GM12878 (cell line): Measurements from ENCODE around the gene LMBR1. TPM values are rescaled to one million over a fixed set of nuclear protein-coding genes. Genes with fewer than 3 reads are reported as not detected.

ENCODE experiments used
- ATAC-seq: fragments of 200-7000 bp; cut with Tn5 transposase; 3 replicates; pipeline ENCODE4 v1.9.1; 2020; ENCODE audit warnings: mild to moderate bottlenecking, moderate library complexity
- BruUV-seq: library from RNA; stranded (reverse); fragments of 400-500 nt; replicated peaks from 2 replicates; lab custom pipeline; 2021; lab: Mats Ljungman, UMichigan
- CTCF ChIA-PET: fragments of 300-600 bp; sonication (Branson Sonifier 250); formaldehyde crosslinking; extraction: SDS; loops from one replicate; lab custom pipeline; 2021; ENCODE audit warnings: inconsistent platforms; lab: Yijun Ruan, JAX
- POLR2A ChIA-PET: fragments of 350-600 bp; formaldehyde crosslinking; extraction: SDS; loops from one replicate; lab custom pipeline; 2021; ENCODE audit warnings: inconsistent platforms; lab: Charles Lee
- RAD21 ChIA-PET: fragments of 300-600 bp; sonication (Branson Sonifier 250); formaldehyde crosslinking; loops from one replicate; lab custom pipeline; 2023; ENCODE audit warnings: antibody characterized with exemption; ENCODE audit not compliant: unreplicated experiment; lab: Charles Lee
- SMC1A ChIA-PET: fragments of 300-600 bp; sonication (Branson Sonifier 250); formaldehyde crosslinking; loops from one replicate; lab custom pipeline; 2023; ENCODE audit not compliant: unreplicated experiment, uncharacterized antibody; lab: Charles Lee
- DNase-seq: peaks from one replicate; pipeline ENCODE4 v3.0.0-alpha.2; 2011; ENCODE audit warnings: low read depth, low spot score
- FAIRE-seq: peaks from 3 replicates; lab custom pipeline; 2011; peaks lifted over from hg19 to GRCh38; lab: Jason Lieb, UNC
- H2AFZ ChIP-seq: 2 replicates; pipeline ENCODE4 v1.6.0; 2011; ENCODE audit warnings: low read depth, low read length, control low read depth; ENCODE audit not compliant: control insufficient read depth
- H3K27ac ChIP-seq: 2 replicates; pipeline ENCODE4 v1.5.1; 2011; ENCODE audit warnings: control low read depth; ENCODE audit not compliant: control insufficient read depth, insufficient read depth
- H3K27me3 ChIP-seq, 2 experiments: replicated peaks in 1 of 2; 2 replicates each; pipeline versions ENCODE4 v1.6.0 to v1.6.1; 2011; ENCODE audit warnings: low read length in 1 of 2; ENCODE audit not compliant: control insufficient read depth in 2 of 2, insufficient read depth in 2 of 2
- H3K36me3 ChIP-seq, 2 experiments: 2 replicates each; pipeline ENCODE4 v1.5.1; 2011; ENCODE audit warnings: low read length in 1 of 2; ENCODE audit not compliant: control insufficient read depth in 2 of 2, insufficient read depth in 2 of 2
- H3K4me1 ChIP-seq: 2 replicates; pipeline ENCODE4 v1.6.1; 2011; ENCODE audit warnings: mild to moderate bottlenecking, low read length, moderate library complexity, mixed read lengths; ENCODE audit not compliant: control insufficient read depth, insufficient read depth
- H3K4me2 ChIP-seq: 2 replicates; pipeline ENCODE4 v1.6.0; 2011; ENCODE audit warnings: control low read depth; ENCODE audit not compliant: control insufficient read depth, insufficient read depth
- H3K4me3 ChIP-seq: fragments of 200-600 bp; sonication (generic); 2 replicates; pipeline ENCODE4 v1.5.1; 2016
- H3K79me2 ChIP-seq: 2 replicates; pipeline ENCODE4 v1.6.0; 2011; ENCODE audit warnings: low read length; ENCODE audit not compliant: control insufficient read depth, insufficient read depth
- H3K9ac ChIP-seq: 2 replicates; pipeline ENCODE4 v1.8.0; 2011; ENCODE audit warnings: low read length, control low read depth, mixed read lengths; ENCODE audit not compliant: control insufficient read depth, insufficient read depth
- H3K9me3 ChIP-seq: replicated peaks from 3 replicates; pipeline ENCODE4 v1.5.1; 2011; ENCODE audit warnings: mild to moderate bottlenecking, low read length; ENCODE audit not compliant: control insufficient read depth, insufficient read depth
- H4K20me1 ChIP-seq: 2 replicates; pipeline ENCODE4 v1.6.0; 2011; ENCODE audit not compliant: control insufficient read depth, insufficient read depth
- BCL11A ChIP-seq: IDR thresholded peaks from 2 replicates; pipeline ENCODE4 v1.6.1; 2011; ENCODE audit warnings: low read depth, low read length
- EED ChIP-seq: sonication (generic); IDR thresholded peaks from 2 replicates; pipeline ENCODE4 v1.6.1; 2016; ENCODE audit warnings: antibody characterized with exemption, low read depth
- ETV6 ChIP-seq, 2 experiments: fragments of 450-650 bp in 1 of 2; IDR thresholded peaks in 1 of 2; conservative IDR thresholded peaks in 1 of 2; 2 replicates each; pipeline ENCODE4 v1.6.1; 2014; ENCODE audit warnings: antibody characterized with exemption in 1 of 2, borderline replicate concordance in 1 of 2, low read depth in 1 of 2, mild to moderate bottlenecking in 1 of 2, moderate library complexity in 1 of 2
- FOXK2 ChIP-seq: fragments of 450-650 bp; IDR thresholded peaks from 2 replicates; pipeline ENCODE4 v1.6.1; 2017; ENCODE audit warnings: mild to moderate bottlenecking, moderate library complexity
- POLR2AphosphoS2 ChIP-seq: IDR thresholded peaks from 2 replicates; pipeline ENCODE4 v1.6.1; 2011; ENCODE audit warnings: low read depth, mild to moderate bottlenecking, low read length, improper control_type of control experiment, moderate library complexity
- RFX5 ChIP-seq: IDR thresholded peaks from 2 replicates; pipeline ENCODE4 v1.6.1; 2011; ENCODE audit warnings: low read depth, low read length, improper control_type of control experiment
- SMARCA5 ChIP-seq: fragments of 450-650 bp; IDR thresholded peaks from 2 replicates; pipeline ENCODE4 v1.6.1; 2017; ENCODE audit warnings: mild to moderate bottlenecking
- SRF ChIP-seq, 2 experiments: IDR thresholded peaks; 2 replicates each; pipeline ENCODE4 v1.6.1; 2011; ENCODE audit warnings: low read depth in 2 of 2, low read length in 2 of 2, mild to moderate bottlenecking in 1 of 2, moderate library complexity in 1 of 2
- ZNF274 ChIP-seq: IDR thresholded peaks from one replicate; pipeline ENCODE4 v1.8.0; 2011; ENCODE audit not compliant: insufficient read length, insufficient read depth
- WGBS: methylation state at CpG from one replicate; pipeline ENCODE4 v1.1.6; 2016; ENCODE audit warnings: low lambda C conversion rate; ENCODE audit not compliant: insufficient replicate concordance, insufficient coverage; ENCODE audit errors: missing lambda C conversion rate; 5-methylcytosine and 5-hydroxymethylcytosine counted together
- in situ Hi-C: fragments of 300-500 bp; cut with MboI; formaldehyde crosslinking; loops from 9 replicates; pipeline ENCODE4 v1.14.3; 2018; ENCODE audit warnings: mixed read lengths
- intact Hi-C: fragments of 100-400 bp; cut with micrococcal nuclease; formaldehyde crosslinking; loops from one replicate; pipeline ENCODE4 v1.14.2; 2022; ENCODE audit not compliant: unreplicated experiment
- polyA plus RNA-seq, 11 experiments: library from polyadenylated mRNA; depleted of rRNA in 4 of 11; unstranded in 6 of 11; stranded (reverse) in 5 of 11; fragments of >200 nt; fragmentation: Nextera tagmentation in 4 of 11; fragmentation: Illumina TruSeq in 1 of 11; extraction: Ambion mirVana in 4 of 11; extraction: Trizol in 1 of 11; gene quantifications; 1 replicate in 1 of 11; 2 replicates in 10 of 11; pipeline versions ENCODE4 v1.2.1 to v1.2.3, GENCODE V29; 2011 to 2016; ENCODE audit warnings: inconsistent platforms in 2 of 11, missing spikeins in 2 of 11, low read depth in 1 of 11
- total RNA-seq, 4 experiments: library from RNA; depleted of rRNA in 3 of 4; stranded (reverse); fragments of >200 nt in 3 of 4; fragmentation: Illumina TruSeq in 1 of 4; extraction: Trizol in 1 of 4; gene quantifications; 2 replicates each; pipeline versions ENCODE4 v1.2.1 to v1.2.3, GENCODE V29; 2013 to 2021
- TF ChIP-seq, protein P1 (sequence below): fragments of 450-650 bp; formaldehyde crosslinking; IDR thresholded peaks from 2 replicates; pipeline ENCODE4 v1.4.0; 2022; ENCODE audit warnings: mild to moderate bottlenecking, moderate library complexity
- TF ChIP-seq, protein P2 (sequence below): IDR thresholded peaks from 2 replicates; pipeline ENCODE4 v1.6.1; 2012; ENCODE audit warnings: improper control_type of control experiment, low read depth, low read length; ENCODE audit not compliant: insufficient replicate concordance

Gene LMBR1
- total and polyA plus RNA-seq, 10 of the 15 experiments (the other 5 are each of a cell fraction or from before 2014, with no cell fraction given): 4.0 to 63.5 (median 28.8) TPM

DNA sequence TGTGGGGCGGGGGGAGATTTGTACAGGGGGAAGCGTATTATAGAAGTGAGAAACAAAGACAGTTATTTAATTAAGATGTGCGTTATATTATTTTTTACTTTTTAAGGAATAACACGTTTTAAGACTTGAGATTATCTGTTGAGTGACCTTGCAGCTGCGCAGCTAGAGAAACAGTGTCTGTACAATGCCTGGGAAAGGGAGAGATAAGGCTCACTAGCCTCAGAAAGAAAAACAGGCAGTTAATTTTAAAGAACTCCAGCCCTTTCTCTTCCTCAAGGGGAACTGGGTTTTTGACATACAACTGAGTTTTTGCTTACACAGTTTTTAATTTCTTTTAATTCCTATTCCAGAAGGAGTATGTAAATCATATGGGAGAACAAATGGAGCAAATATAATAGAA lies 50.7 kb downstream of the LMBR1 start (continued):
- TF ChIP-seq, protein P1, sequence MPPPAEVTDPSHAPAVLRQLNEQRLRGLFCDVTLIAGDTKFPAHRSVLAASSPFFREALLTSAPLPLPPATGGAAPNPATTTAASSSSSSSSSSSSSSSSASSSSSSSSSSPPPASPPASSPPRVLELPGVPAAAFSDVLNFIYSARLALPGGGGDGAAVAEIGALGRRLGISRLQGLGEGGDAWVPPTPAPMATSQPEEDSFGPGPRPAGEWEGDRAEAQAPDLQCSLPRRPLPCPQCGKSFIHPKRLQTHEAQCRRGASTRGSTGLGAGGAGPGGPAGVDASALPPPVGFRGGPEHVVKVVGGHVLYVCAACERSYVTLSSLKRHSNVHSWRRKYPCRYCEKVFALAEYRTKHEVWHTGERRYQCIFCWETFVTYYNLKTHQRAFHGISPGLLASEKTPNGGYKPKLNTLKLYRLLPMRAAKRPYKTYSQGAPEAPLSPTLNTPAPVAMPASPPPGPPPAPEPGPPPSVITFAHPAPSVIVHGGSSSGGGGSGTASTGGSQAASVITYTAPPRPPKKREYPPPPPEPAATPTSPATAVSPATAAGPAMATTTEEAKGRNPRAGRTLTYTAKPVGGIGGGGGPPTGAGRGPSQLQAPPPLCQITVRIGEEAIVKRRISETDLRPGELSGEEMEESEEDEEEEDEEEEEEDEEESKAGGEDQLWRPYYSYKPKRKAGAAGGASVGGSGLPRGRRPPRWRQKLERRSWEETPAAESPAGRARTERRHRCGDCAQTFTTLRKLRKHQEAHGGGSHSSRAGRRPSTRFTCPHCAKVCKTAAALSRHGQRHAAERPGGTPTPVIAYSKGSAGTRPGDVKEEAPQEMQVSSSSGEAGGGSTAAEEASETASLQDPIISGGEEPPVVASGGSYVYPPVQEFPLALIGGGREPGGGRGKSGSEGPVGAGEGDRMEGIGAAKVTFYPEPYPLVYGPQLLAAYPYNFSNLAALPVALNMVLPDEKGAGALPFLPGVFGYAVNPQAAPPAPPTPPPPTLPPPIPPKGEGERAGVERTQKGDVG: no peak
- TF ChIP-seq ZNF274: no peak

- no peak for DNase-seq
- ChIA-PET POLR2A (no interaction called here), CTCF (no interaction called here), RAD21 (no interaction called here), SMC1A (interaction anchor here (1.1 kb wide), 1 partner anchor 10 kb away, joined by 3 read pairs; no protein-coding TSS in a partner anchor)
- no peak overlapping the region for H2AFZ ChIP-seq
- WGBS: 94% methylated on average over 2 of the region's 2 CpGs
- no peaks in the 10 kb centered on the region for H3K27me3 ChIP-seq
- H3K79me2 ChIP-seq: peaks cover 5% of the 10 kb centered on the region
- no peak overlapping the region for H3K27ac ChIP-seq
- no peak for FAIRE-seq
- BruUV-seq: no TSS peak
- no peaks in the 10 kb centered on the region for H3K4me1 ChIP-seq
- intact Hi-C loops (no loop called here), in situ Hi-C loops (no loop called here)
- no peak overlapping the region for H3K4me2 ChIP-seq
- H3K9me3 ChIP-seq: no peaks in the 10 kb centered on the region
- no peaks in the 10 kb centered on the region for H4K20me1 ChIP-seq
- H3K4me3 ChIP-seq: no peak overlapping the region
- no peak overlapping the region for H3K9ac ChIP-seq
- H3K36me3 ChIP-seq: peaks cover 0 to 4% of the 10 kb centered on the region in 2 experiments; a peak in 1 of 4 replicates
- ATAC-seq: no peak
- TF ChIP-seq ETV6 (conservative IDR thresholded peaks at IDR 0.05 in 1 of 2, IDR thresholded peaks at IDR 0.05 in 1 of 2; ENCODE audit: borderline replicate concordance in 1 of 2, low read depth in 1 of 2) (no peak), RFX5 (no peak), SMARCA5 (no peak), BCL11A (no peak), SRF (IDR thresholded peaks at IDR 0.05; ENCODE audit: low read depth in 2 of 2, low read length in 2 of 2) (no peak), EED (no peak), FOXK2 (no peak), POLR2AphosphoS2 (no peak)
- TF ChIP-seq, protein P2, sequence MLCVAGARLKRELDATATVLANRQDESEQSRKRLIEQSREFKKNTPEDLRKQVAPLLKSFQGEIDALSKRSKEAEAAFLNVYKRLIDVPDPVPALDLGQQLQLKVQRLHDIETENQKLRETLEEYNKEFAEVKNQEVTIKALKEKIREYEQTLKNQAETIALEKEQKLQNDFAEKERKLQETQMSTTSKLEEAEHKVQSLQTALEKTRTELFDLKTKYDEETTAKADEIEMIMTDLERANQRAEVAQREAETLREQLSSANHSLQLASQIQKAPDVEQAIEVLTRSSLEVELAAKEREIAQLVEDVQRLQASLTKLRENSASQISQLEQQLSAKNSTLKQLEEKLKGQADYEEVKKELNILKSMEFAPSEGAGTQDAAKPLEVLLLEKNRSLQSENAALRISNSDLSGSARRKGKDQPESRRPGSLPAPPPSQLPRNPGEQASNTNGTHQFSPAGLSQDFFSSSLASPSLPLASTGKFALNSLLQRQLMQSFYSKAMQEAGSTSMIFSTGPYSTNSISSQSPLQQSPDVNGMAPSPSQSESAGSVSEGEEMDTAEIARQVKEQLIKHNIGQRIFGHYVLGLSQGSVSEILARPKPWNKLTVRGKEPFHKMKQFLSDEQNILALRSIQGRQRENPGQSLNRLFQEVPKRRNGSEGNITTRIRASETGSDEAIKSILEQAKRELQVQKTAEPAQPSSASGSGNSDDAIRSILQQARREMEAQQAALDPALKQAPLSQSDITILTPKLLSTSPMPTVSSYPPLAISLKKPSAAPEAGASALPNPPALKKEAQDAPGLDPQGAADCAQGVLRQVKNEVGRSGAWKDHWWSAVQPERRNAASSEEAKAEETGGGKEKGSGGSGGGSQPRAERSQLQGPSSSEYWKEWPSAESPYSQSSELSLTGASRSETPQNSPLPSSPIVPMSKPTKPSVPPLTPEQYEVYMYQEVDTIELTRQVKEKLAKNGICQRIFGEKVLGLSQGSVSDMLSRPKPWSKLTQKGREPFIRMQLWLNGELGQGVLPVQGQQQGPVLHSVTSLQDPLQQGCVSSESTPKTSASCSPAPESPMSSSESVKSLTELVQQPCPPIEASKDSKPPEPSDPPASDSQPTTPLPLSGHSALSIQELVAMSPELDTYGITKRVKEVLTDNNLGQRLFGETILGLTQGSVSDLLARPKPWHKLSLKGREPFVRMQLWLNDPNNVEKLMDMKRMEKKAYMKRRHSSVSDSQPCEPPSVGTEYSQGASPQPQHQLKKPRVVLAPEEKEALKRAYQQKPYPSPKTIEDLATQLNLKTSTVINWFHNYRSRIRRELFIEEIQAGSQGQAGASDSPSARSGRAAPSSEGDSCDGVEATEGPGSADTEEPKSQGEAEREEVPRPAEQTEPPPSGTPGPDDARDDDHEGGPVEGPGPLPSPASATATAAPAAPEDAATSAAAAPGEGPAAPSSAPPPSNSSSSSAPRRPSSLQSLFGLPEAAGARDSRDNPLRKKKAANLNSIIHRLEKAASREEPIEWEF: no peak
Measured at GRCh38 chr7:156841497-156841896, 51.5 kb downstream of the LMBR1 start.
